AG04449 (cell line): ENCODE measurements around the gene CDK4.
"Not testable (repeated sequence)": the region's sequence is repeated elsewhere in the genome, so short reads cannot be mapped to it uniquely, and the experiment has no call there.

ENCODE experiments used
- CTCF ChIA-PET: fragments of 350-600 bp; formaldehyde crosslinking; extraction: SDS; loops from one replicate; lab custom pipeline; 2021; ENCODE audit warnings: antibody characterized with exemption; lab: Yijun Ruan, JAX
- POLR2A ChIA-PET: fragments of 400-600, 350-600 bp; formaldehyde crosslinking; extraction: SDS; loops from one replicate; lab custom pipeline; 2020; ENCODE audit warnings: antibody characterized with exemption, inconsistent platforms; lab: Yijun Ruan, JAX
- DNase-seq: peaks from one replicate; pipeline ENCODE4 v3.0.0-alpha.2; 2010; ENCODE audit warnings: low read depth, low spot score
- H3K4me3 ChIP-seq: 2 replicates; pipeline ENCODE4 v1.5.1; 2011; ENCODE audit warnings: low read depth, mild to moderate bottlenecking, control low read depth, low read length
- TF ChIP-seq, protein P1 (sequence below): IDR thresholded peaks from one replicate; pipeline ENCODE4 v1.5.1; 2011; ENCODE audit warnings: mild to moderate bottlenecking, moderate library complexity, low read length, control low read depth, inconsistent platforms; ENCODE audit not compliant: insufficient read depth; ENCODE audit errors: missing control alignments

The CDK4 gene

DNA sequence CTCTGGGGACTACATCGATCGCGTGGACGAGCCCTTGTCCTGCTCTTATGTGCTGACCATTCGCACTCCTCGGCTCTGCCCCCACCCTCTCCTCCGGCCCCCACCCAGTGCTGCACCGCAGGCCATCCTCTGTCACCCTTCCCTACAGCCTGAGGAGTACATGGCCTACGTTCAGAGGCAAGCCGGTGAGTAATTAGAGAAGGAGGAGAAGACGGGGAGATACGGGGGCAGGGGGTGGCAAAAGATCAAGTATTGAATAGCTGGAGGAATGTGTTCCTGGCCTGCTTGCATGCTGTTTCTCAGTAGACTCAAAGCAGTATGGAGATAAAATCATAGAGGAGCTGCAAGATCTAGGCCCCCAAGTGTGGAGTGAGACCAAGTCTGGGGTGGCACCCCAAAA lies 36.3 kb downstream of the CDK4 start:
- CTCF ChIA-PET, result interaction anchor here (3.4 kb wide), 1 partner anchor 10 kb away, joined by 20 read pairs; no protein-coding TSS in a partner anchor
- no peak for DNase-seq

DNA sequence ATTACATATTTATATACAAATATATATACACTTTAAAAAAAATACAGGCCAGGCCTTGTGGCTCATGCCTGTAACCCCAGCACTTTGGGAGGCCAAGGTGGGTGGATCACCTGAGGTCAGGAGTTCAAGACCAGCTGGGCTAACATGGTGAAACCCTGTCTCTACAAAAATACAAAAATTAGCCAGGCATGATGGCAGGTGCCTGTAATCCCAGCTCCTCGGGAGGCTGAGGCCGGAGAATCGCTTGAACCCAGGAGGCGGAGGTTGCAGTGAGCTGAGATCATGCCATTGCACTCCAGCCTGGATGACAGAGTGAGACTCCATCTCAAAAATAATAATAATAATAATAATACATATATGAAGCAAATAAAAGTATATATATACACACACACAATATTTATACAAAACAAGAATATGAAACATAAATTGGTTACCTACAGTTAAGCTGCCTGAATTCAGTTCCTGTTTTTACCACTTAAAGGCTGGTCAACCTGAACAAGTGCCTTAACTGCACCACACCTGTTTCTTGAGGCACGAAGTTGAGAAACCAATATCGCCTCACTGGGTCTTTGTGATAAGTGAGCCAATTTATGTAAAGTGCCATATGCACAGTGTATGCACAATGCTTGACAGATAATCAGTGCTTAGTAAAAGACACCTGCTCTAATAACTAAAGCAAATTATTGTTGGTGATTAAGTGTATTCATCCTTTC lies 36.9 kb downstream of the CDK4 start:
- ChIA-PET POLR2A (interaction anchor here (0.6 kb wide), 1 partner anchor 8 kb away, joined by 3 read pairs; no protein-coding TSS in a partner anchor), CTCF (interaction anchor here (3.4 kb wide), 1 partner anchor 11 kb away, joined by 20 read pairs; no protein-coding TSS in a partner anchor)
- not testable (repeated sequence) for DNase-seq, H3K4me3 ChIP-seq

More for the DNA sequence above, 36.3 kb downstream of the CDK4 start:
- TF ChIP-seq, protein P1, sequence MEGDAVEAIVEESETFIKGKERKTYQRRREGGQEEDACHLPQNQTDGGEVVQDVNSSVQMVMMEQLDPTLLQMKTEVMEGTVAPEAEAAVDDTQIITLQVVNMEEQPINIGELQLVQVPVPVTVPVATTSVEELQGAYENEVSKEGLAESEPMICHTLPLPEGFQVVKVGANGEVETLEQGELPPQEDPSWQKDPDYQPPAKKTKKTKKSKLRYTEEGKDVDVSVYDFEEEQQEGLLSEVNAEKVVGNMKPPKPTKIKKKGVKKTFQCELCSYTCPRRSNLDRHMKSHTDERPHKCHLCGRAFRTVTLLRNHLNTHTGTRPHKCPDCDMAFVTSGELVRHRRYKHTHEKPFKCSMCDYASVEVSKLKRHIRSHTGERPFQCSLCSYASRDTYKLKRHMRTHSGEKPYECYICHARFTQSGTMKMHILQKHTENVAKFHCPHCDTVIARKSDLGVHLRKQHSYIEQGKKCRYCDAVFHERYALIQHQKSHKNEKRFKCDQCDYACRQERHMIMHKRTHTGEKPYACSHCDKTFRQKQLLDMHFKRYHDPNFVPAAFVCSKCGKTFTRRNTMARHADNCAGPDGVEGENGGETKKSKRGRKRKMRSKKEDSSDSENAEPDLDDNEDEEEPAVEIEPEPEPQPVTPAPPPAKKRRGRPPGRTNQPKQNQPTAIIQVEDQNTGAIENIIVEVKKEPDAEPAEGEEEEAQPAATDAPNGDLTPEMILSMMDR, result no peak
- POLR2A ChIA-PET, result interaction anchor here (0.6 kb wide), 1 partner anchor 9 kb away, joined by 3 read pairs; no protein-coding TSS in a partner anchor
- H3K4me3 ChIP-seq, result no peak overlapping the region

DNA sequence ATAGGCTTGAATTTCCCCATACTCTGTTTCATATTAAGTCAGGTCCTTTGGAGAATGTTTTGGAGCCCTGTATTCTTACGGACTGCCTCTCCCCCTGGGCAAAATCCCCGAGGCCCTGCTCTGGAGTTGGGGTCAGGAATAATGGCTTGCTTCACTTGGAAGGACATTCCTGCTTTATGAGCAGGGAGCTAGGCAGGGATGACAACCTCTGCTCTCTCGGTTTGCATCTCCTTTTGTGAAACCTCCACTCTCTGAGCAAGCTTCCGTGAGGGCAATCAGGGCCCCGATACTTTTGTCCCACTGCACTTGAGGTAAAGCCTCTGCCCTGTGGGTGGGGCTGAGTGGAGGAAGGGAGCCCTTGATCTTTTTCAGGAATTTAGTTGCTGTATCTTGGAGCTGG lies 38.9 kb downstream of the CDK4 start:
- H3K4me3 ChIP-seq, result no peak overlapping the region
- no peak for DNase-seq
- ChIA-PET POLR2A (no interaction called here), CTCF (interaction anchor here (0.9 to 2.0 kb wide), 3 partner anchors 10 to 132 kb away, joined by 3 to 10 read pairs (median 5); no protein-coding TSS in a partner anchor)
- TF ChIP-seq, protein P1, result no peak

- no peak overlapping the region for H3K4me3 ChIP-seq
- TF ChIP-seq, protein P1, result no peak
- CTCF ChIA-PET, result interaction anchor here (0.9 to 2.0 kb wide), 2 partner anchors 10 to 14 kb away, joined by 3 to 10 read pairs; no protein-coding TSS in a partner anchor
- POLR2A ChIA-PET, result no interaction called here
- DNase-seq, result no peak
Observed at GRCh38 chr12:57712701-57713100, 39.4 kb downstream of the CDK4 start.

DNA sequence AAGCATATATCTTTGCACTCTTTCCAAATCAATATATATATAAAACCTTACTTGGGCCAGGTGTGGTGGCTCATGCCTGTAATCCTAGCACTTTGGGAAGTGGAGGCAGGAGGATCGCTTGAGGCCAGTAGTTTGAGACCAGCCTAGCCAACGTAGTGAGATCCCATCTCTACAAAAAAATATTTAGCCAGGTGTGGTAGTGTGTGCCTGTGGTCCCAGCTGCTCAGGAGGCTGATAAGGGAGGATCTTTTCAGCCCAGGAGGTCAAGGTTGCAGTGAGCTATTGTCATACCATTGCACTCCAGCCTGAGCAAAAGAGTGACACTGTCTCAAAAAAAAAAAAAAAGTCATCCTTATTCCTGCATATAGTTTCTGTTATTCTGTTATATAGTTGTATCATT lies 43.8 kb downstream of the CDK4 start:
- ChIA-PET POLR2A (no interaction called here), CTCF (interaction anchor here (1.4 to 2.1 kb wide), 3 partner anchors 18 to 124 kb away, joined by 3 to 5 read pairs (median 4); no protein-coding TSS in a partner anchor)
- TF ChIP-seq, protein P1, result no peak
- no peak overlapping the region for H3K4me3 ChIP-seq
- DNase-seq, result no peak

GRCh38 chr12:57707250-57707649 lies 44.9 kb downstream of the CDK4 start:
- no peak for DNase-seq
- ChIA-PET POLR2A (interaction anchor here (0.7 kb wide), 1 partner anchor 8 kb away, joined by 3 read pairs; no protein-coding TSS in a partner anchor), CTCF (interaction anchor here (0.6 to 1.5 kb wide), 3 partner anchors 14 to 19 kb away, joined by 3 to 5 read pairs (median 4); no protein-coding TSS in a partner anchor)
- H3K4me3 ChIP-seq, result no peak overlapping the region
- TF ChIP-seq, protein P1, result no peak
